HCT116 (cell line): Measurements from ENCODE around the gene RBMS1.

Experiments used
- CEBPB ChIP-seq: IDR thresholded peaks from 2 replicates; pipeline ENCODE4 v1.6.1; 2012; ENCODE audit warnings: low read depth
- CTCF ChIP-seq, 3 experiments: fragments of 200-600 bp in 1 of 3; sonication (generic) in 1 of 3; IDR thresholded peaks in 2 of 3; conservative IDR thresholded peaks in 1 of 3; 2 replicates each; pipeline ENCODE4 v1.5.1; 2012 to 2017; ENCODE audit warnings: low read depth in 2 of 3, low read length in 2 of 3, antibody characterized with exemption in 1 of 3, borderline replicate concordance in 1 of 3, control low read depth in 1 of 3, mild to moderate bottlenecking in 1 of 3, mixed read lengths in 1 of 3, mixed run types in 1 of 3, moderate library complexity in 1 of 3; ENCODE audit not compliant: insufficient read depth in 1 of 3
- EGR1 ChIP-seq: IDR thresholded peaks from 2 replicates; pipeline ENCODE4 v1.6.1; 2012; ENCODE audit warnings: low read depth
- EZH2 ChIP-seq: fragments of 200-600 bp; sonication (generic); IDR thresholded peaks from 2 replicates; pipeline ENCODE4 v1.6.1; 2017; ENCODE audit warnings: antibody characterized with exemption, mixed run types
- EZH2phosphoT487 ChIP-seq: fragments of 200-600 bp; IDR thresholded peaks from 2 replicates; pipeline ENCODE4 v1.6.1; 2018; ENCODE audit warnings: antibody characterized with exemption, borderline replicate concordance
- JUND ChIP-seq: IDR thresholded peaks from 2 replicates; pipeline ENCODE4 v1.6.1; 2012
- POLR2AphosphoS5 ChIP-seq: IDR thresholded peaks from 2 replicates; pipeline ENCODE4 v1.6.1; 2011; ENCODE audit warnings: mild to moderate bottlenecking, low read depth, low read length, moderate library complexity
- RAD21 ChIP-seq: IDR thresholded peaks from 2 replicates; pipeline ENCODE4 v1.6.1; 2012; ENCODE audit warnings: low read depth, mild to moderate bottlenecking
- SIN3A ChIP-seq: IDR thresholded peaks from 2 replicates; pipeline ENCODE4 v1.6.1; 2012; ENCODE audit warnings: low read depth
- TCF7L2 ChIP-seq: IDR thresholded peaks from 2 replicates; pipeline ENCODE4 v1.7.0; 2011; ENCODE audit warnings: borderline replicate concordance, inconsistent platforms; ENCODE audit not compliant: insufficient read depth, insufficient read length; ENCODE audit errors: extremely low read depth
- ZBTB33 ChIP-seq: IDR thresholded peaks from 2 replicates; pipeline ENCODE4 v1.6.1; 2011; ENCODE audit warnings: mild to moderate bottlenecking, low read length, moderate library complexity; ENCODE audit not compliant: insufficient replicate concordance; ENCODE audit errors: extremely low read depth

GRCh38 chr2:160465002-160465401 is 28.6 kb downstream of the RBMS1 start:
- no peak for TF ChIP-seq JUND
- no peak for TF ChIP-seq CTCF (IDR thresholded peaks at IDR 0.05 in 2 of 3, conservative IDR thresholded peaks at IDR 0.05 in 1 of 3; ENCODE audit: borderline replicate concordance in 1 of 3, insufficient read depth in 1 of 3, low read depth in 2 of 3, low read length in 2 of 3)
- no peak for TF ChIP-seq SIN3A
- TF ChIP-seq RAD21, result no peak
- TF ChIP-seq EZH2phosphoT487, result no peak
- TF ChIP-seq EGR1, result no peak
- TF ChIP-seq ZBTB33, result no peak
- no peak for TF ChIP-seq TCF7L2
- no peak for TF ChIP-seq EZH2
- TF ChIP-seq POLR2AphosphoS5, result no peak
- TF ChIP-seq CEBPB, result no peak
